Mesenteric fat pad (tissue), 1 donor: Measurements from ENCODE around the gene DNM3. TPM values are rescaled to one million over a fixed set of nuclear protein-coding genes. Genes with fewer than 3 reads are reported as not detected.

Experiments
- DNase-seq: peaks from one replicate; pipeline ENCODE4 v3.0.0-alpha.2; 2020; ENCODE audit warnings: low spot score
- total RNA-seq: library from RNA; stranded (reverse); fragmentation: NEBNext Ultra II Directional; extraction: Animal tissue kit (Norgen Biotek cat#: 25700); gene quantifications from one replicate; pipeline ENCODE4 v1.2.1, GENCODE V29; 2021
- donor health status: DM: yes; HTN: yes; CAD: no.

Gene DNM3
- total RNA-seq, 1 donor from 2014 or later: 5.1 TPM

- no peak for DNase-seq
Observed at GRCh38 chr1:172095846-172096245, 254.5 kb downstream of the DNM3 start.

GRCh38 chr1:172105230-172105629, 263.9 kb downstream of the DNM3 start:
- DNase-seq: no peak

GRCh38 chr1:172107316-172107975, 266.1 kb downstream of the DNM3 start:
- no peak for DNase-seq

- DNase-seq: no peak
Observed at GRCh38 chr1:172108161-172108893, 267.0 kb downstream of the DNM3 start.

- DNase-seq: no peak
Observed at GRCh38 chr1:172109359-172109758, 268.1 kb downstream of the DNM3 start.

- no peak for DNase-seq
Observed at GRCh38 chr1:172112576-172112975, 271.3 kb downstream of the DNM3 start.

GRCh38 chr1:172117800-172118199, 276.5 kb downstream of the DNM3 start:
- DNase-seq: no peak

GRCh38 chr1:172118618-172119017, 277.3 kb downstream of the DNM3 start:
- DNase-seq: no peak

GRCh38 chr1:172119184-172119583, 277.9 kb downstream of the DNM3 start:
- no peak for DNase-seq

GRCh38 chr1:172120381-172120780, 279.1 kb downstream of the DNM3 start:
- DNase-seq: no peak

GRCh38 chr1:172121081-172121717, 279.9 kb downstream of the DNM3 start:
- no peak for DNase-seq

GRCh38 chr1:172122381-172122780, 281.1 kb downstream of the DNM3 start:
- DNase-seq: no peak

- no peak for DNase-seq
Observed at GRCh38 chr1:172125250-172125649, 284.0 kb downstream of the DNM3 start.

GRCh38 chr1:172125812-172126430, 284.6 kb downstream of the DNM3 start:
- no peak for DNase-seq

- no peak for DNase-seq
Observed at GRCh38 chr1:172132836-172133235, 291.5 kb downstream of the DNM3 start.

- no peak for DNase-seq
Observed at GRCh38 chr1:172134087-172134731, 292.9 kb downstream of the DNM3 start.

- no peak for DNase-seq
Observed at GRCh38 chr1:172135076-172135672, 293.9 kb downstream of the DNM3 start.

- no peak for DNase-seq
Observed at GRCh38 chr1:172135978-172136610, 294.8 kb downstream of the DNM3 start.

- no peak for DNase-seq
Observed at GRCh38 chr1:172136925-172137324, 295.6 kb downstream of the DNM3 start.

- no peak for DNase-seq
Observed at GRCh38 chr1:172137703-172138454, 296.6 kb downstream of the DNM3 start.
